ENCODE measurements around the gene FAM47E. TPM values are rescaled to one million over a fixed set of nuclear protein-coding genes. Genes with fewer than 3 reads are reported as not detected.

FAM47E gene
- total and polyA plus RNA-seq, 2 experiments from 2014 or later: 9.3 to 11.1 TPM

GRCh38 chr4:76205476-76205875 lies 46.0 kb upstream of the FAM47E start:
- Histone ChIP-seq H3K79me2 (peaks cover 96% of the 10 kb centered on the region), H2AFZ (no peak overlapping the region), H3K9me2 (replicated peaks; ENCODE audit: insufficient read depth) (no peaks in the 10 kb centered on the region), H4K20me1 (ENCODE audit: insufficient read depth, poor library complexity, severe bottlenecking) (peaks cover 34% of the 10 kb centered on the region), H3K27me3 (no peaks in the 10 kb centered on the region), H3K4me2 (no peak overlapping the region), H3K9me3 (ENCODE audit: low read depth) (no peaks in the 10 kb centered on the region), H3K27ac (peak overlapping the region; percentile 93), H3K4me3 (no peak overlapping the region), H3K36me3 (replicated peaks; ENCODE audit: insufficient read depth, low read depth) (no peaks in the 10 kb centered on the region), H3K4me1 (ENCODE audit: insufficient read depth) (peaks cover 48% of the 10 kb centered on the region)
- no peak for DNase-seq (ENCODE audit: low spot score)
- TF ChIP-seq EZH2phosphoT487 (IDR thresholded peaks at IDR 0.05; ENCODE audit: low read depth, severe bottlenecking, unreplicated experiment): no peak
- TF ChIP-seq EZH2 (IDR thresholded peaks at IDR 0.05; ENCODE audit: borderline replicate concordance): no peak
- no peak for TF ChIP-seq CTCF (IDR thresholded peaks at IDR 0.05; ENCODE audit: poor library complexity)

GRCh38 chr4:76206222-76206942 lies 45.1 kb upstream of the FAM47E start:
- Histone ChIP-seq H4K20me1 (ENCODE audit: insufficient read depth, poor library complexity, severe bottlenecking) (peaks cover 37% of the 10 kb centered on the region), H3K4me1 (ENCODE audit: insufficient read depth) (peaks cover 44% of the 10 kb centered on the region), H3K9me2 (replicated peaks; ENCODE audit: insufficient read depth) (no peaks in the 10 kb centered on the region), H2AFZ (no peak overlapping the region), H3K9me3 (ENCODE audit: low read depth) (no peaks in the 10 kb centered on the region), H3K36me3 (replicated peaks; ENCODE audit: insufficient read depth, low read depth) (no peaks in the 10 kb centered on the region), H3K4me3 (no peak overlapping the region), H3K79me2 (peaks cover 96% of the 10 kb centered on the region), H3K27me3 (no peaks in the 10 kb centered on the region), H3K27ac (peak overlapping the region; percentile 93), H3K4me2 (peak overlapping the region; percentile 75)
- no peak for DNase-seq (ENCODE audit: low spot score)
- TF ChIP-seq CTCF (IDR thresholded peaks at IDR 0.05; ENCODE audit: poor library complexity): no peak
- no peak for TF ChIP-seq EZH2phosphoT487 (IDR thresholded peaks at IDR 0.05; ENCODE audit: low read depth, severe bottlenecking, unreplicated experiment)
- no peak for TF ChIP-seq EZH2 (IDR thresholded peaks at IDR 0.05; ENCODE audit: borderline replicate concordance)
- WGBS (ENCODE audit: low lambda C conversion rate, missing lambda C conversion rate): 61% methylated on average over 7 of the region's 7 CpGs

- Histone ChIP-seq H4K20me1 (ENCODE audit: insufficient read depth, poor library complexity, severe bottlenecking) (peaks cover 35% of the 10 kb centered on the region), H3K4me2 (peak overlapping the region; percentile 75), H3K36me3 (replicated peaks; ENCODE audit: insufficient read depth, low read depth) (no peaks in the 10 kb centered on the region), H3K9me2 (replicated peaks; ENCODE audit: insufficient read depth) (no peaks in the 10 kb centered on the region), H2AFZ (no peak overlapping the region), H3K27ac (peak overlapping the region; percentile 93), H3K4me1 (ENCODE audit: insufficient read depth) (peaks cover 51% of the 10 kb centered on the region), H3K27me3 (no peaks in the 10 kb centered on the region), H3K9me3 (ENCODE audit: low read depth) (no peaks in the 10 kb centered on the region), H3K79me2 (peaks cover 96% of the 10 kb centered on the region), H3K4me3 (no peak overlapping the region)
- DNase-seq (ENCODE audit: low spot score): no peak
- no peak for TF ChIP-seq CTCF (IDR thresholded peaks at IDR 0.05; ENCODE audit: poor library complexity)
- TF ChIP-seq EZH2 (IDR thresholded peaks at IDR 0.05; ENCODE audit: borderline replicate concordance): no peak
- no peak for TF ChIP-seq EZH2phosphoT487 (IDR thresholded peaks at IDR 0.05; ENCODE audit: low read depth, severe bottlenecking, unreplicated experiment)
These were observed 44.0 kb upstream of the FAM47E start for GRCh38 chr4:76207549-76207948.

Data from hepatocyte (in vitro differentiated cells).